ENCODE measurements around the gene MFSD2A. TPM values are rescaled to one million over a fixed set of nuclear protein-coding genes. Genes with fewer than 3 reads are reported as not detected.

MFSD2A gene
- polyA plus RNA-seq, 1 of the 3 experiments (the other 2 are of a cell fraction): 6.3 TPM

DNA sequence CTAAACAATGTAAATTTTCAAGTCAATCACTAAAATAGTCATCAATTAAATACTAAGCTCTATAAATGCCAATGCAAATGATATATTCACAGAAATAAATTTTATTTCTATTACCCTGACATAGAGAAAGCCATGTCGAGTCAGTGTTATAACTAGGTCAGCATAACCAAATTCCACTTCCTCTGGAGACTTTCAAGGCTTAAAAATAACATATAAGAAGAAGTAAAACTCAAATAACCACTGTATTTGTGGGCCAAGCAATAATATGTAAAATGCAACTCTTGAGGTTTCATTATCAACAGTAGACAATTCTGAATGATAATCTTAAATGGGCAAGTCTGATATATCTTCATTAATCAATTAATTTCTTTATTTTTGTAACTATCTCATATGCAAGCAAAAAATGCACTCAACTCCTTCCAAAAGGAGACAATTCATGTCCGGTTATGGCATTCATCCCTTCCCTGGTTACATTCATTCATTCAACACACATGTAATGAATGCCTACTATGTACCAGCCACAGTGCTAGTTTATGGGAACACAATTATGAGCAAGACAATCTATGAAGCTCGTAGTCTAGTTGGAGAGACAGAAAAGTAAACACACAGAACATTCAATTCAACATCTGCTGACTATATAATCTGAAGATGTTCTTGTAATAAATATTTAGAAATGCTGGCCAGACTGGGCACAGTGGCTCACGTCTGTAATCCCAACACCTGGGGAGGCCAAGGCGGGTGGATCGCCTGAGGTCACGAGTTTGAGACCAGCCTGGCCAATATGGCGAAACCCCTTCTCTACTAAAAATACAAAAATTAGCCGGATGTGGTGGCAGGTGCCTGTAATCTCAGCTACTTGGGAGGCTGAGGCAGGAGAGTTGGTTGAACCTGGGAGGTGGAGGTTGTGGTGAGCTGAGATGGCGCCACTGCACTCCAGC, 48.5 kb downstream of the MFSD2A start:
- no peak overlapping the region for H3K27ac ChIP-seq (ENCODE audit: low read depth in 2 of 2, low read length in 1 of 2)
- TF ChIP-seq, protein P1, sequence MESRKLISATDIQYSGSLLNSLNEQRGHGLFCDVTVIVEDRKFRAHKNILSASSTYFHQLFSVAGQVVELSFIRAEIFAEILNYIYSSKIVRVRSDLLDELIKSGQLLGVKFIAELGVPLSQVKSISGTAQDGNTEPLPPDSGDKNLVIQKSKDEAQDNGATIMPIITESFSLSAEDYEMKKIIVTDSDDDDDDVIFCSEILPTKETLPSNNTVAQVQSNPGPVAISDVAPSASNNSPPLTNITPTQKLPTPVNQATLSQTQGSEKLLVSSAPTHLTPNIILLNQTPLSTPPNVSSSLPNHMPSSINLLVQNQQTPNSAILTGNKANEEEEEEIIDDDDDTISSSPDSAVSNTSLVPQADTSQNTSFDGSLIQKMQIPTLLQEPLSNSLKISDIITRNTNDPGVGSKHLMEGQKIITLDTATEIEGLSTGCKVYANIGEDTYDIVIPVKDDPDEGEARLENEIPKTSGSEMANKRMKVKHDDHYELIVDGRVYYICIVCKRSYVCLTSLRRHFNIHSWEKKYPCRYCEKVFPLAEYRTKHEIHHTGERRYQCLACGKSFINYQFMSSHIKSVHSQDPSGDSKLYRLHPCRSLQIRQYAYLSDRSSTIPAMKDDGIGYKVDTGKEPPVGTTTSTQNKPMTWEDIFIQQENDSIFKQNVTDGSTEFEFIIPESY (IDR thresholded peaks at IDR 0.05; ENCODE audit: borderline replicate concordance, low read depth): no peak
- no peak for TF ChIP-seq MEF2A (IDR thresholded peaks at IDR 0.05; ENCODE audit: borderline replicate concordance, low read depth)
- TF ChIP-seq ELF1 (IDR thresholded peaks at IDR 0.05): no peak
- TF ChIP-seq SIN3A (IDR thresholded peaks at IDR 0.05; ENCODE audit: borderline replicate concordance, low read depth, low read length): no peak
- TF ChIP-seq GABPA (IDR thresholded peaks at IDR 0.05; ENCODE audit: low read depth): no peak
- no peak for TF ChIP-seq RCOR1 (IDR thresholded peaks at IDR 0.05; ENCODE audit: low read length)
- TF ChIP-seq CHD2 (IDR thresholded peaks at IDR 0.05; ENCODE audit: low read length, partially characterized antibody): no peak
- no peak for TF ChIP-seq EP300 (IDR thresholded peaks at IDR 0.05; ENCODE audit: borderline replicate concordance in 1 of 2, low read depth in 1 of 2, low read length in 1 of 2)
- TF ChIP-seq, protein P2, sequence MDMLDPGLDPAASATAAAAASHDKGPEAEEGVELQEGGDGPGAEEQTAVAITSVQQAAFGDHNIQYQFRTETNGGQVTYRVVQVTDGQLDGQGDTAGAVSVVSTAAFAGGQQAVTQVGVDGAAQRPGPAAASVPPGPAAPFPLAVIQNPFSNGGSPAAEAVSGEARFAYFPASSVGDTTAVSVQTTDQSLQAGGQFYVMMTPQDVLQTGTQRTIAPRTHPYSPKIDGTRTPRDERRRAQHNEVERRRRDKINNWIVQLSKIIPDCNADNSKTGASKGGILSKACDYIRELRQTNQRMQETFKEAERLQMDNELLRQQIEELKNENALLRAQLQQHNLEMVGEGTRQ (IDR thresholded peaks at IDR 0.05; ENCODE audit: borderline replicate concordance, low read depth, low read length): no peak
- no peak for TF ChIP-seq POLR2AphosphoS5 (IDR thresholded peaks at IDR 0.05; ENCODE audit: low read depth, low read length)
- TF ChIP-seq TEAD4 (IDR thresholded peaks at IDR 0.05; ENCODE audit: borderline replicate concordance, insufficient read depth): no peak
- no peak for TF ChIP-seq RXRA (IDR thresholded peaks at IDR 0.05; ENCODE audit: borderline replicate concordance, low read depth)
- TF ChIP-seq NFIC (IDR thresholded peaks at IDR 0.05; ENCODE audit: borderline replicate concordance): no peak
- no peak for TF ChIP-seq JUND (IDR thresholded peaks at IDR 0.05)
- TF ChIP-seq YY1 (IDR thresholded peaks at IDR 0.05; ENCODE audit: low read depth): no peak
- TF ChIP-seq RFX5 (IDR thresholded peaks at IDR 0.05; ENCODE audit: low read length): no peak
- TF ChIP-seq, protein P3, sequence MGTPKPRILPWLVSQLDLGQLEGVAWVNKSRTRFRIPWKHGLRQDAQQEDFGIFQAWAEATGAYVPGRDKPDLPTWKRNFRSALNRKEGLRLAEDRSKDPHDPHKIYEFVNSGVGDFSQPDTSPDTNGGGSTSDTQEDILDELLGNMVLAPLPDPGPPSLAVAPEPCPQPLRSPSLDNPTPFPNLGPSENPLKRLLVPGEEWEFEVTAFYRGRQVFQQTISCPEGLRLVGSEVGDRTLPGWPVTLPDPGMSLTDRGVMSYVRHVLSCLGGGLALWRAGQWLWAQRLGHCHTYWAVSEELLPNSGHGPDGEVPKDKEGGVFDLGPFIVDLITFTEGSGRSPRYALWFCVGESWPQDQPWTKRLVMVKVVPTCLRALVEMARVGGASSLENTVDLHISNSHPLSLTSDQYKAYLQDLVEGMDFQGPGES (IDR thresholded peaks at IDR 0.05; ENCODE audit: low read depth, low read length): no peak
- TF ChIP-seq, protein P4, sequence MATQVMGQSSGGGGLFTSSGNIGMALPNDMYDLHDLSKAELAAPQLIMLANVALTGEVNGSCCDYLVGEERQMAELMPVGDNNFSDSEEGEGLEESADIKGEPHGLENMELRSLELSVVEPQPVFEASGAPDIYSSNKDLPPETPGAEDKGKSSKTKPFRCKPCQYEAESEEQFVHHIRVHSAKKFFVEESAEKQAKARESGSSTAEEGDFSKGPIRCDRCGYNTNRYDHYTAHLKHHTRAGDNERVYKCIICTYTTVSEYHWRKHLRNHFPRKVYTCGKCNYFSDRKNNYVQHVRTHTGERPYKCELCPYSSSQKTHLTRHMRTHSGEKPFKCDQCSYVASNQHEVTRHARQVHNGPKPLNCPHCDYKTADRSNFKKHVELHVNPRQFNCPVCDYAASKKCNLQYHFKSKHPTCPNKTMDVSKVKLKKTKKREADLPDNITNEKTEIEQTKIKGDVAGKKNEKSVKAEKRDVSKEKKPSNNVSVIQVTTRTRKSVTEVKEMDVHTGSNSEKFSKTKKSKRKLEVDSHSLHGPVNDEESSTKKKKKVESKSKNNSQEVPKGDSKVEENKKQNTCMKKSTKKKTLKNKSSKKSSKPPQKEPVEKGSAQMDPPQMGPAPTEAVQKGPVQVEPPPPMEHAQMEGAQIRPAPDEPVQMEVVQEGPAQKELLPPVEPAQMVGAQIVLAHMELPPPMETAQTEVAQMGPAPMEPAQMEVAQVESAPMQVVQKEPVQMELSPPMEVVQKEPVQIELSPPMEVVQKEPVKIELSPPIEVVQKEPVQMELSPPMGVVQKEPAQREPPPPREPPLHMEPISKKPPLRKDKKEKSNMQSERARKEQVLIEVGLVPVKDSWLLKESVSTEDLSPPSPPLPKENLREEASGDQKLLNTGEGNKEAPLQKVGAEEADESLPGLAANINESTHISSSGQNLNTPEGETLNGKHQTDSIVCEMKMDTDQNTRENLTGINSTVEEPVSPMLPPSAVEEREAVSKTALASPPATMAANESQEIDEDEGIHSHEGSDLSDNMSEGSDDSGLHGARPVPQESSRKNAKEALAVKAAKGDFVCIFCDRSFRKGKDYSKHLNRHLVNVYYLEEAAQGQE (IDR thresholded peaks at IDR 0.05; ENCODE audit: low read depth, low read length): no peak
- 69% methylated on average over 10 of the region's 10 CpGs for WGBS (ENCODE audit: low lambda C conversion rate)
- no peak for DNase-seq
- no peak overlapping the region for H3K9ac ChIP-seq
- no peaks in the 10 kb centered on the region for H3K9me2 ChIP-seq
- H3K4me2 ChIP-seq: no peak overlapping the region
- no peaks in the 10 kb centered on the region for H3K36me3 ChIP-seq (replicated peaks in 1 of 2; ENCODE audit: control insufficient read depth in 1 of 2, insufficient read depth in 2 of 2, low read length in 1 of 2)
- H3K9me3 ChIP-seq: no peaks in the 10 kb centered on the region
- H3K4me1 ChIP-seq (ENCODE audit: control insufficient read depth in 1 of 2, insufficient read depth in 2 of 2, low read depth in 1 of 2, low read length in 1 of 2): no peaks in the 10 kb centered on the region
- H3K79me2 ChIP-seq (ENCODE audit: insufficient read depth): no peaks in the 10 kb centered on the region
- H2AFZ ChIP-seq (ENCODE audit: low read depth): no peak overlapping the region
- POLR2A ChIA-PET: no interaction called here
- CTCF ChIA-PET: no interaction called here
- H3K4me3 ChIP-seq (ENCODE audit: low read depth in 2 of 2, low read length in 1 of 2): no peak overlapping the region
- no peaks in the 10 kb centered on the region for H3F3A ChIP-seq (replicated peaks; ENCODE audit: insufficient read depth)
- no peaks in the 10 kb centered on the region for H3K27me3 ChIP-seq (ENCODE audit: insufficient read depth)
- H4K20me1 ChIP-seq (ENCODE audit: insufficient read depth): no peaks in the 10 kb centered on the region

All from SK-N-SH (cell line).